Activated B cell treated with CpG ODN at 0.5 μM for 24 hours (primary cell): Measurements from ENCODE around the gene TRIM41. TPM values are rescaled to one million over a fixed set of nuclear protein-coding genes. Genes with fewer than 3 reads are reported as not detected.

Experiments used
- ATAC-seq: fragments of 200-7000 bp; cut with Tn5 transposase; one replicate; pipeline ENCODE4 v1.10.0; 2021; ENCODE audit warnings: low read depth, mild to moderate bottlenecking, moderate library complexity
- CTCF ChIA-PET: fragments of 350-600 bp; sonication (Branson Sonifier 250); formaldehyde crosslinking; loops from one replicate; lab custom pipeline; 2021; ENCODE audit warnings: antibody characterized with exemption; lab: Charles Lee
- POLR2A ChIA-PET: fragments of 350-600 bp; sonication (Branson Sonifier 250); formaldehyde crosslinking; loops from one replicate; lab custom pipeline; 2021; ENCODE audit warnings: antibody characterized with exemption; lab: Charles Lee
- DNase-seq: peaks from one replicate; pipeline ENCODE4 v3.0.0; 2022
- H3K27ac Mint-ChIP-seq: one replicate; pipeline ENCODE4 v1.8.0; 2020; ENCODE audit warnings: mixed read lengths
- H3K27me3 Mint-ChIP-seq: one replicate; pipeline ENCODE4 v1.8.0; 2021; ENCODE audit warnings: mixed read lengths
- H3K36me3 Mint-ChIP-seq: one replicate; pipeline ENCODE4 v1.8.0; 2021; ENCODE audit warnings: low read depth, mixed read lengths
- H3K4me1 Mint-ChIP-seq: one replicate; pipeline ENCODE4 v1.8.0; 2021; ENCODE audit warnings: mixed read lengths
- H3K4me3 Mint-ChIP-seq: one replicate; pipeline ENCODE4 v1.8.0; 2020; ENCODE audit warnings: mild to moderate bottlenecking, mixed read lengths
- H3K9me3 Mint-ChIP-seq: one replicate; pipeline ENCODE4 v1.8.0; 2020; ENCODE audit warnings: mixed read lengths
- CTCF ChIP-seq: fragments of 200-600 bp; IDR thresholded peaks from one replicate; pipeline ENCODE4 v1.8.0; 2022; ENCODE audit warnings: antibody characterized with exemption, mild to moderate bottlenecking
- intact Hi-C: fragments of 100-400 bp; cut with micrococcal nuclease; formaldehyde crosslinking; loops from one replicate; pipeline ENCODE4 v1.15.1; 2024
- total RNA-seq: library from RNA; stranded (reverse); gene quantifications from 2 replicates; pipeline ENCODE4 v1.2.3, GENCODE V29; 2022

The TRIM41 gene
- total RNA-seq, 1 donor from 2014 or later: 39.6 TPM

DNA sequence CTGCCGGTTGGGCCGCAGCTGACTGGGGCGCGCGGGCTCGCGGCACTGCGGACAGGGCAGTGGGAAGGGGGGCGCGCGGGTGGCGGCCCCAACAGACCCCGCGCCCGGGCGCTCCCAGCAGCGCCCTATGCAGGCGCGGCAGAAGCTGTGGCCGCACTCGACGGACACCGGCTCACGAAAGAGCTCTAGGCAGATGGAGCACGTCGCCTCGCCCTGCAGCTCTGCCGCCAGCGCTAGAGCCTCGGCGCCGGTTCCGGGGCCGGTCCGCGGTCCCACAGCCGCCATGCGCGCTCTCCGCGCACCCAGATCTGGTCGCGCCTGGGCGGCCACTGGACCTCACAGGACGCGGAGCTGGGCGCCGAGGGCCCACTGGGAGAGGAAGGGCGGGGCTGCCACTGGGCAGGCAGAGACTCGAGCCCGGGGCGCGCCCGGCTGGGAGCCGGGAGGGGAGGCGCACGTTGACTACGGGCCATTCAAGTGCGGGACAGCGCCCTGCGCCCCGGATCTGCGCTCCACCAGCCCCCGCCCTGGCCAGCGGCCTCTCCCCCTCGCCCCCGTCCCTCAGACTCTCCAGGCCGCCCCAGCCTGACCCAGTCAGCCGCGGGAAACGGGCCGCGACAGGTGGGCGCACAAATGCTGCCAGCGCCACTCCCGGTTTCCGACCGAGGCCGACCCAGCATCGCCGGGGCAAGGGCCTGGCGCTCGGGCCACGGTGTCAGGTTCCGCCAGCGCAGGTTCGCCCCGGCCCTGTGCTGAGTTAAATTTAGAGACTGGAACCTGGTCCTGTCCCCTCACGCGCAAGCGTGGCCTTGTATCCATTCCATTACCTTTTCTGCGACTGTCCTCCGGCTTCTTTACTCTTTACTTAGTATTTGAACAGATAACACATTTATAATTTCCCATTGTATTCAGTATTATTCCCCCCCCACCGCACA is 18.0 kb upstream of the TRIM41 start, which contains the start of gene TRIM7:
Gene TRIM7 (minus strand): TSS at position 371 of the 935 bp plus-strand sequence. CDS start 86 bp downstream, at position 285.
- peak within 1 kb of the TSS; percentile 97 for H3K27ac Mint-ChIP-seq
- H3K9me3 Mint-ChIP-seq: no peaks in the 10 kb centered on the region
- ChIA-PET CTCF (interaction anchor here (1.0 kb wide), 1 partner anchor 14 kb away, joined by 5 read pairs; no protein-coding TSS in a partner anchor), POLR2A (interaction anchor here (0.6 to 12.3 kb wide), 7 partner anchors 16 to 383 kb away, joined by 3 to 317 read pairs (median 6); partner anchors contain the start of genes RACK1 and TRIM41)
- H3K4me3 Mint-ChIP-seq: peak within 1 kb of the TSS; percentile 92
- TF ChIP-seq CTCF: no peak
- H3K36me3 Mint-ChIP-seq: peaks cover 9% of the 10 kb centered on the region
- no peak for ATAC-seq
- peaks cover 15% of the 10 kb centered on the region for H3K27me3 Mint-ChIP-seq
- H3K4me1 Mint-ChIP-seq: peaks cover 42% of the 10 kb centered on the region
- peak; percentile 46 for DNase-seq
- intact Hi-C loops: loop anchor here (5.0 kb wide), 1 partner anchor 37 kb away; the partner anchor contains the start of gene RACK1

GRCh38 chr5:181205761-181206649 is 17.1 kb upstream of the TRIM41 start:
- ChIA-PET CTCF (interaction anchor here (1.7 to 3.3 kb wide), 3 partner anchors 15 to 38 kb away, joined by 5 to 17 read pairs (median 7); partner anchors contain the start of gene RACK1), POLR2A (interaction anchor here (0.6 to 12.3 kb wide), 9 partner anchors 11 to 55 kb away, joined by 3 to 317 read pairs (median 11); partner anchors contain the start of genes RACK1, TRIM41 and TRIM52)
- Mint-ChIP-seq H3K27ac (peak overlapping the region; percentile 97), H3K4me1 (peaks cover 36% of the 10 kb centered on the region), H3K36me3 (peaks cover 9% of the 10 kb centered on the region), H3K9me3 (no peaks in the 10 kb centered on the region), H3K27me3 (peaks cover 15% of the 10 kb centered on the region), H3K4me3 (peak overlapping the region; percentile 92)
- no peak for TF ChIP-seq CTCF
- ATAC-seq (peak; percentile 10), DNase-seq (no peak)
- intact Hi-C loops: loop anchor here (5.0 kb wide), 1 partner anchor 36 kb away; the partner anchor contains the start of gene RACK1

DNA sequence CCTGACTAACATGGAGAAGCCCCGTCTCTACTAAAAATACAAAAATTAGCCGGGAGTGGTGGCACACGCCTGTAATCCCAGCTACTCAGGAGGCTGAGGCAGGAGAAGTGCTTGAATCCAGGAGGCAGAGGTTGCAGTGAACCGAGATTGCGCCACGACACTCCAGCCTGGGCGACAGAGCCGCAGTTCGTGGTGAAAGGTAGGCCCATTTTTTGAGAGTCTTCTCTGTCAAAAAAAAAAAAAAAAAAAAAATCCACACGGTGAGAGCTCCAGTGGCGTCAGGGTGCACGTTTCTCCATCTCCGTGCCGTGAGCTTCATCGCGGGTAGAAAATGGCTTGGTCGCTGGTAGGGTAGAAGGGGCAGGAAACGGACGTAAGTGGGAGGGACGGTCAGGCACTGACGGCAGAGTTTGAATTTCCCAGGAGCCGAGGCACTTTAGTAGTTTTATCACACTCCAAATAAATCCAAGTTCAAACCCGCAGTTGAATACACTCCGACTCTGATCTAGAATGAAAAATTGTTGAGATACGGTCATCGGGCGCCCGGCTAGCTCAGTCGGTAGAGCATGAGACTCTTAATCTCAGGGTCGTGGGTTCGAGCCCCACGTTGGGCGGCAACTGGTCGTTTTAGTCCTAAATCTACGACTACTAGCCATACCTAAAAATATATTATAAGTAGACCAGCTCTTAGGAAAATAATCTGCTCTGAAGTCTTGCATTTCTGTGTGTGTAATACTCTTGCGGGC is 15.7 kb upstream of the TRIM41 start:
- intact Hi-C loops: loop anchor here (1.0 to 5.0 kb wide), 4 partner anchors 10 to 35 kb away; partner anchors contain the start of gene RACK1

More for the DNA sequence above, 15.7 kb upstream of the TRIM41 start:
- H3K27ac Mint-ChIP-seq: peak overlapping the region; percentile 97
- peak; percentile 62 for ATAC-seq
- peak overlapping the region; percentile 92 for H3K4me3 Mint-ChIP-seq
- H3K27me3 Mint-ChIP-seq: peaks cover 15% of the 10 kb centered on the region
- ChIA-PET CTCF (interaction anchor here (0.7 to 3.3 kb wide), 9 partner anchors 9 to 54 kb away, joined by 3 to 17 read pairs (median 5); partner anchors contain the start of gene RACK1), POLR2A (interaction anchor here (0.9 to 12.3 kb wide), 14 partner anchors 8 to 397 kb away, joined by 3 to 317 read pairs (median 9); partner anchors contain the start of genes RACK1, TRIM41, TRIM52 and ZFP62)
- no peaks in the 10 kb centered on the region for H3K9me3 Mint-ChIP-seq
- peaks cover 9% of the 10 kb centered on the region for H3K36me3 Mint-ChIP-seq
- peaks cover 34% of the 10 kb centered on the region for H3K4me1 Mint-ChIP-seq
- DNase-seq: peak; percentile 56
- TF ChIP-seq CTCF: no peak
